ENCODE results near the gene GRM1.

Gene GRM1

DNA sequence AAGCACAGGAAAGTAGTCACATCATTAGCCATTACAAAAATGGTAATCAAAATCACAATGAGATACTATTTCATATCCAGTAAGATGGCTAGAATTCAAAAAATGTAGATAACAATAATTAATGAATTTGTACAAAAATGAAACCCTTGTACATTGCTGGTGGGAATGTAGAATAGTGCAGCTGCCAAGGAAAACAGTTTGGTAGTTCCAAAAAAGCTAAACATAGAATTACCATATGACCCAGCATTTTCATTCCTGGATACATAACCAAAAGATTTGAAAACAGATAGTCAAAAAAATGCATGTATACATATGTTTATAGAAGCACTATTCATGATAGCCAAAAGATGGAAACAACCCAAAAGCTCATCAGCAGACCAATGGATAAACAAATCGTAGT lies 263.6 kb downstream of the GRM1 start:
- Histone ChIP-seq H2AFZ (ENCODE audit: low read depth, low read length) (no peak overlapping the region), H3K9me3 (ENCODE audit: insufficient read depth, low read length) (no peaks in the 10 kb centered on the region), H3K27me3 (ENCODE audit: low read depth, low read length) (no peaks in the 10 kb centered on the region), H3K9ac (ENCODE audit: low read length) (no peak overlapping the region), H3K36me3 (replicated peaks; ENCODE audit: low read depth, low read length) (no peaks in the 10 kb centered on the region), H3K4me1 (ENCODE audit: low read length) (no peaks in the 10 kb centered on the region), H3K27ac (ENCODE audit: low read length) (no peak overlapping the region), H3K79me2 (ENCODE audit: low read length) (no peaks in the 10 kb centered on the region), H4K20me1 (ENCODE audit: insufficient read depth, low read length) (no peaks in the 10 kb centered on the region), H3K4me3 (ENCODE audit: low read length) (no peak overlapping the region), H3K4me2 (ENCODE audit: low read length) (no peak overlapping the region)
- TF ChIP-seq EZH2phosphoT487 (IDR thresholded peaks at IDR 0.05; ENCODE audit: low read depth): no peak
- TF ChIP-seq, protein P1, sequence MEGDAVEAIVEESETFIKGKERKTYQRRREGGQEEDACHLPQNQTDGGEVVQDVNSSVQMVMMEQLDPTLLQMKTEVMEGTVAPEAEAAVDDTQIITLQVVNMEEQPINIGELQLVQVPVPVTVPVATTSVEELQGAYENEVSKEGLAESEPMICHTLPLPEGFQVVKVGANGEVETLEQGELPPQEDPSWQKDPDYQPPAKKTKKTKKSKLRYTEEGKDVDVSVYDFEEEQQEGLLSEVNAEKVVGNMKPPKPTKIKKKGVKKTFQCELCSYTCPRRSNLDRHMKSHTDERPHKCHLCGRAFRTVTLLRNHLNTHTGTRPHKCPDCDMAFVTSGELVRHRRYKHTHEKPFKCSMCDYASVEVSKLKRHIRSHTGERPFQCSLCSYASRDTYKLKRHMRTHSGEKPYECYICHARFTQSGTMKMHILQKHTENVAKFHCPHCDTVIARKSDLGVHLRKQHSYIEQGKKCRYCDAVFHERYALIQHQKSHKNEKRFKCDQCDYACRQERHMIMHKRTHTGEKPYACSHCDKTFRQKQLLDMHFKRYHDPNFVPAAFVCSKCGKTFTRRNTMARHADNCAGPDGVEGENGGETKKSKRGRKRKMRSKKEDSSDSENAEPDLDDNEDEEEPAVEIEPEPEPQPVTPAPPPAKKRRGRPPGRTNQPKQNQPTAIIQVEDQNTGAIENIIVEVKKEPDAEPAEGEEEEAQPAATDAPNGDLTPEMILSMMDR (IDR thresholded peaks at IDR 0.05; ENCODE audit: low read depth, low read length): no peak

DNA sequence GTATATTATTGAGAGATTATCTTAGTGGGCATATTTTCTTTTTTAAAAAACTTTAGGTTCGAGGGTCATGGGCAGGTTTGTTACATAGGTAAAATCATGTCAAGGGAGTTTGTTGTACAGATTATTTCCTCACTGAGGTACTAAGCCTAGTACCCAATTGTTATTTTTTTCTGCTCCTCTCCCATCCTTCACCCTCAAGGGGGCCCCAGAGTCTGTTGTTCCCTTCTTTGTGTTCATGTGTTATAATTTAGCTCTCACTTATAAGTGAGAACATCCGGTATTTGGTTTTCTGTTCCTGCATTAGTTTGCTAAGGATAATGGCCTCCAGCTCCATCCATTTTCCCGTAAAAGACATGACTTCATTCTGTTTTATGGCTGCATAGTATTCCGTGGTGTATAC lies 266.8 kb downstream of the GRM1 start:
- H3K9ac ChIP-seq (ENCODE audit: low read length): no peak overlapping the region
- no peak overlapping the region for H2AFZ ChIP-seq (ENCODE audit: low read depth, low read length)
- no peaks in the 10 kb centered on the region for H4K20me1 ChIP-seq (ENCODE audit: insufficient read depth, low read length)
- H3K79me2 ChIP-seq (ENCODE audit: low read length): no peaks in the 10 kb centered on the region
- no peak overlapping the region for H3K4me2 ChIP-seq (ENCODE audit: low read length)
- H3K4me3 ChIP-seq (ENCODE audit: low read length): no peak overlapping the region
- H3K4me1 ChIP-seq (ENCODE audit: low read length): no peaks in the 10 kb centered on the region
- TF ChIP-seq EZH2phosphoT487 (IDR thresholded peaks at IDR 0.05; ENCODE audit: low read depth): no peak
- TF ChIP-seq, protein P1 (IDR thresholded peaks at IDR 0.05; ENCODE audit: low read depth, low read length): no peak
- no peaks in the 10 kb centered on the region for H3K27me3 ChIP-seq (ENCODE audit: low read depth, low read length)
- no peak overlapping the region for H3K27ac ChIP-seq (ENCODE audit: low read length)
- H3K9me3 ChIP-seq (ENCODE audit: insufficient read depth, low read length): no peaks in the 10 kb centered on the region
- no peaks in the 10 kb centered on the region for H3K36me3 ChIP-seq (replicated peaks; ENCODE audit: low read depth, low read length)

DNA sequence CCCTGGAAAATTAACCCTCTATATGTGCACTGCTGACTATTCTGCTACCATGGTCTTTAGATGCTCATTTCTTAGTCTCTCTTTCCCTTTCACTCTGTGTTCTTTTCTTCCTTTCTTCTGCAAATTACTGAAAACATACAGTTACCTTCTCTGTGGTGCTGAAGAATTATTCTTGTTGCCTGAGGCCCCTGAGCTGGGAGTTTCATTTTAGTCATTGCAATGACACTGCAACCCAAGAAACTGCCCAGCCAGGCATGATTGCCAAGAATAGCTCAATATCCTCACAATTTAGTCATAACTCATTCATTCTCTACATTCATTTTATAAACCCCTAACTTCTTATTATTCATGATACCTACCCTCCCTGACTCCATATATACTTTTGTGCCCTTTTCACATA lies 269.0 kb downstream of the GRM1 start:
- Histone ChIP-seq H3K4me2 (ENCODE audit: low read length) (no peak overlapping the region), H4K20me1 (ENCODE audit: insufficient read depth, low read length) (no peaks in the 10 kb centered on the region)

DNA sequence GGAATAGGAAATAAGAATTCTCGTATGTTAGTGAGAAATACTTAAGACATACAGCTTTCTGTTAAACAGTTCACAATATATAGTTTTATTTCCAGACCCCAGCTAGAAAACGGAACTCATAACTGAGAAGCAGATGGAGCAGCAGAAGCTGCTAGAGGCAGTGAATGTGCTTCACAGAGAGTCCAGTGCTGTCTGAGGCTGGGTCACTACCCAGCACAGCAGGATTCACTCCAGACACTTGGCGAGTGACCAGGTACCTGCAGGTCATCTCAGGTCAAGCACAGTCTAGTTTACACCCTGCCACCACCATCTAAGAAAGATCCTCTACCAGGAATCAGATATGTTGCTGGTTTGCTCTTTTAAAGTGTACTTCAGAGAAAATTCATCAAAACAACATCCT lies 271.7 kb downstream of the GRM1 start:
- no peaks in the 10 kb centered on the region for H3K9me3 ChIP-seq (ENCODE audit: insufficient read depth, low read length)
- H3K4me2 ChIP-seq (ENCODE audit: low read length): no peak overlapping the region
- H3K36me3 ChIP-seq (replicated peaks; ENCODE audit: low read depth, low read length): no peaks in the 10 kb centered on the region
- H3K9ac ChIP-seq (ENCODE audit: low read length): no peak overlapping the region
- H3K27ac ChIP-seq (ENCODE audit: low read length): no peak overlapping the region
- H3K27me3 ChIP-seq (ENCODE audit: low read depth, low read length): no peaks in the 10 kb centered on the region
- no peak overlapping the region for H2AFZ ChIP-seq (ENCODE audit: low read depth, low read length)
- H3K4me3 ChIP-seq (ENCODE audit: low read length): no peak overlapping the region
- no peaks in the 10 kb centered on the region for H4K20me1 ChIP-seq (ENCODE audit: insufficient read depth, low read length)
- no peak for TF ChIP-seq EZH2phosphoT487 (IDR thresholded peaks at IDR 0.05; ENCODE audit: low read depth)
- H3K79me2 ChIP-seq (ENCODE audit: low read length): no peaks in the 10 kb centered on the region
- no peaks in the 10 kb centered on the region for H3K4me1 ChIP-seq (ENCODE audit: low read length)

More for the DNA sequence above, 269.0 kb downstream of the GRM1 start:
- Histone ChIP-seq H3K79me2 (ENCODE audit: low read length) (no peaks in the 10 kb centered on the region), H3K27me3 (ENCODE audit: low read depth, low read length) (no peaks in the 10 kb centered on the region), H3K9ac (ENCODE audit: low read length) (no peak overlapping the region), H3K4me1 (ENCODE audit: low read length) (no peaks in the 10 kb centered on the region), H3K9me3 (ENCODE audit: insufficient read depth, low read length) (no peaks in the 10 kb centered on the region), H3K27ac (ENCODE audit: low read length) (no peak overlapping the region), H3K4me3 (ENCODE audit: low read length) (no peak overlapping the region), H2AFZ (ENCODE audit: low read depth, low read length) (no peak overlapping the region), H3K36me3 (replicated peaks; ENCODE audit: low read depth, low read length) (no peaks in the 10 kb centered on the region)
- TF ChIP-seq EZH2phosphoT487 (IDR thresholded peaks at IDR 0.05; ENCODE audit: low read depth): no peak
- TF ChIP-seq, protein P1 (IDR thresholded peaks at IDR 0.05; ENCODE audit: low read depth, low read length): no peak

DNA sequence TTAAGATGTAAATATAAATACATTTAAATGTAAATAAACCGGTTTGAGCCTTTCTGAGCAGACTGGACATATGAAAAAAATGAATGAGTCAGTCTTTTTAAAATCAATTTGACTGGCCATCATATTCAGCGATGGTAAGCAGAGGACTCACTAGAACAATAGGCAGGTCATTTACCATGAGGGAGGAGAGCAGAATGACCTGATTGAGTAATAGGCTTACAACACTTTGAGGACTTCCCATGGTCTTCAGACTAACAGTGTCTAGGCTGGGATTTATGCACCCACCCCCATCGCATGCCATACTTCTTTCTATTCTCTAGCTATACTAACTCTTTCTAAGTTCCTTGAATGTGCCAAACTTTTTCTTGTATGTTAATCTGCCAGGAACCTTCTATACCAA lies 272.9 kb downstream of the GRM1 start:
- H2AFZ ChIP-seq (ENCODE audit: low read depth, low read length): no peak overlapping the region
- no peaks in the 10 kb centered on the region for H3K9me3 ChIP-seq (ENCODE audit: insufficient read depth, low read length)
- H3K79me2 ChIP-seq (ENCODE audit: low read length): no peaks in the 10 kb centered on the region
- H3K27ac ChIP-seq (ENCODE audit: low read length): no peak overlapping the region
- no peaks in the 10 kb centered on the region for H3K36me3 ChIP-seq (replicated peaks; ENCODE audit: low read depth, low read length)
- H4K20me1 ChIP-seq (ENCODE audit: insufficient read depth, low read length): no peaks in the 10 kb centered on the region
- no peak overlapping the region for H3K4me3 ChIP-seq (ENCODE audit: low read length)
- no peak overlapping the region for H3K4me2 ChIP-seq (ENCODE audit: low read length)
- no peaks in the 10 kb centered on the region for H3K4me1 ChIP-seq (ENCODE audit: low read length)
- H3K27me3 ChIP-seq (ENCODE audit: low read depth, low read length): no peaks in the 10 kb centered on the region
- no peak overlapping the region for H3K9ac ChIP-seq (ENCODE audit: low read length)
- TF ChIP-seq, protein P1 (IDR thresholded peaks at IDR 0.05; ENCODE audit: low read depth, low read length): no peak
- no peak for TF ChIP-seq EZH2phosphoT487 (IDR thresholded peaks at IDR 0.05; ENCODE audit: low read depth)

All from OCI-LY3 (cell line).